ENCODE results near the gene PUS3. TPM values are rescaled to one million over a fixed set of nuclear protein-coding genes. Genes with fewer than 3 reads are reported as not detected.

PUS3 gene
- total RNA-seq, 1 donor from 2014 or later = 13.1 TPM

- DNase-seq (ENCODE audit: low spot score) = no peak
- Mint-ChIP-seq H3K9me3 (ENCODE audit: unreplicated experiment) (no peaks in the 10 kb centered on the region), H3K27me3 (ENCODE audit: unreplicated experiment) (peaks cover 6% of the 10 kb centered on the region), H3K4me3 (ENCODE audit: unreplicated experiment) (peak overlapping the region; percentile 84), H3K4me1 (ENCODE audit: unreplicated experiment) (peaks cover 15% of the 10 kb centered on the region), H3K27ac (ENCODE audit: unreplicated experiment) (no peak overlapping the region), H3K36me3 (ENCODE audit: low read depth, unreplicated experiment) (no peaks in the 10 kb centered on the region)
- TF ChIP-seq CTCF (IDR thresholded peaks at IDR 0.05; ENCODE audit: unreplicated experiment) = no peak
Measured at GRCh38 chr11:125904678-125905077, 1.7 kb upstream of the PUS3 start.

- Mint-ChIP-seq H3K4me1 (ENCODE audit: unreplicated experiment) (peaks cover 15% of the 10 kb centered on the region), H3K27ac (ENCODE audit: unreplicated experiment) (peak within 1 kb of the TSS; percentile 15), H3K9me3 (ENCODE audit: unreplicated experiment) (no peaks in the 10 kb centered on the region), H3K27me3 (ENCODE audit: unreplicated experiment) (peaks cover 6% of the 10 kb centered on the region), H3K36me3 (ENCODE audit: low read depth, unreplicated experiment) (no peaks in the 10 kb centered on the region), H3K4me3 (ENCODE audit: unreplicated experiment) (peak within 1 kb of the TSS; percentile 97)
- DNase-seq (ENCODE audit: low spot score) = peak; percentile 69
- TF ChIP-seq CTCF (IDR thresholded peaks at IDR 0.05; ENCODE audit: unreplicated experiment) = no peak
Measured at GRCh38 chr11:125903711-125904659, 979 bp upstream of the PUS3 start, which contains the start of gene DDX25. TSS of gene DDX25 (plus strand) at chr11:125904508. CDS start at chr11:125904518, 10 bp downstream.

- Mint-ChIP-seq H3K9me3 (ENCODE audit: unreplicated experiment) (no peaks in the 10 kb centered on the region), H3K27ac (ENCODE audit: unreplicated experiment) (peak overlapping the region; percentile 86), H3K27me3 (ENCODE audit: unreplicated experiment) (peaks cover 6% of the 10 kb centered on the region)
Measured at GRCh38 chr11:125902277-125902926, 604 bp downstream of the PUS3 start.

GRCh38 chr11:125901872-125902271 is 1.1 kb downstream of the PUS3 start:
- H3K4me1 Mint-ChIP-seq (ENCODE audit: unreplicated experiment) = peaks cover 18% of the 10 kb centered on the region
- H3K27ac Mint-ChIP-seq (ENCODE audit: unreplicated experiment) = peak overlapping the region; percentile 42
- no peaks in the 10 kb centered on the region for H3K9me3 Mint-ChIP-seq (ENCODE audit: unreplicated experiment)
- no peak for TF ChIP-seq CTCF (IDR thresholded peaks at IDR 0.05; ENCODE audit: unreplicated experiment)
- no peak for DNase-seq (ENCODE audit: low spot score)
- H3K4me3 Mint-ChIP-seq (ENCODE audit: unreplicated experiment) = peak overlapping the region; percentile 44
- H3K27me3 Mint-ChIP-seq (ENCODE audit: unreplicated experiment) = peaks cover 4% of the 10 kb centered on the region
- H3K36me3 Mint-ChIP-seq (ENCODE audit: low read depth, unreplicated experiment) = no peaks in the 10 kb centered on the region

More at GRCh38 chr11:125902277-125902926, 604 bp downstream of the PUS3 start:
- no peak for TF ChIP-seq CTCF (IDR thresholded peaks at IDR 0.05; ENCODE audit: unreplicated experiment)
- H3K4me1 Mint-ChIP-seq (ENCODE audit: unreplicated experiment) = peaks cover 18% of the 10 kb centered on the region
- no peak for DNase-seq (ENCODE audit: low spot score)
- no peaks in the 10 kb centered on the region for H3K36me3 Mint-ChIP-seq (ENCODE audit: low read depth, unreplicated experiment)
- peak overlapping the region; percentile 97 for H3K4me3 Mint-ChIP-seq (ENCODE audit: unreplicated experiment)

All from endothelial cell (in vitro differentiated cells).